ENCODE results near the gene BICRAL.

GRCh38 chr6:42818416-42818815 lies 36.6 kb downstream of the BICRAL start:
- TF ChIP-seq CTCF (conservative IDR thresholded peaks at IDR 0.05; ENCODE audit: low read depth, low read length) (no peak), RFX5 (IDR thresholded peaks at IDR 0.05; ENCODE audit: low read depth, low read length) (no peak), POLR2A (IDR thresholded peaks at IDR 0.05; ENCODE audit: low read depth, low read length) (no peak), BHLHE40 (IDR thresholded peaks at IDR 0.05; ENCODE audit: low read depth, low read length) (no peak), MXI1 (IDR thresholded peaks at IDR 0.05; ENCODE audit: borderline replicate concordance, low read depth, low read length) (no peak)
